NCI-H2196 (cell line): Measurements from ENCODE around the gene B3GNT8.
"Not testable (repeated sequence)": the region's sequence is repeated elsewhere in the genome, so short reads cannot be mapped to it uniquely, and the experiment has no call there.

Experiments
- DNase-seq: peaks from one replicate; lab custom pipeline; 2025; ENCODE audit not compliant: unreplicated experiment; lab: John Stamatoyannopoulos, UW

B3GNT8 gene

GRCh38 chr19:41395355-41395754 lies 31.8 kb downstream of the B3GNT8 start:
- no peak for DNase-seq

- DNase-seq = no peak
Observed at GRCh38 chr19:41392775-41393174, 34.4 kb downstream of the B3GNT8 start.

- DNase-seq = no peak
Observed at GRCh38 chr19:41391618-41392017, 35.6 kb downstream of the B3GNT8 start.

- no peak for DNase-seq
Observed at GRCh38 chr19:41386442-41386841, 40.7 kb downstream of the B3GNT8 start.

- DNase-seq = no peak
Observed at GRCh38 chr19:41384351-41384750, 42.8 kb downstream of the B3GNT8 start.

- not testable (repeated sequence) for DNase-seq
Observed at GRCh38 chr19:41381536-41381935, 45.6 kb downstream of the B3GNT8 start.

- no peak for DNase-seq
Observed at GRCh38 chr19:41377977-41378709, 49.0 kb downstream of the B3GNT8 start.

- no peak for DNase-seq
Observed at GRCh38 chr19:41376998-41377365, 50.2 kb downstream of the B3GNT8 start.

- DNase-seq = no peak
Observed at GRCh38 chr19:41376241-41376997, 50.8 kb downstream of the B3GNT8 start, which contains the start of gene TMEM91. TMEM91 (plus strand) TSS chr19:41376533; CDS start chr19:41378310, 1,777 bp downstream.
